ENCODE data around the gene KCNK7. TPM values are rescaled to one million over a fixed set of nuclear protein-coding genes. Genes with fewer than 3 reads are reported as not detected.

The KCNK7 gene
- total and polyA plus RNA-seq, 2 experiments from 2014 or later: not detected

DNA sequence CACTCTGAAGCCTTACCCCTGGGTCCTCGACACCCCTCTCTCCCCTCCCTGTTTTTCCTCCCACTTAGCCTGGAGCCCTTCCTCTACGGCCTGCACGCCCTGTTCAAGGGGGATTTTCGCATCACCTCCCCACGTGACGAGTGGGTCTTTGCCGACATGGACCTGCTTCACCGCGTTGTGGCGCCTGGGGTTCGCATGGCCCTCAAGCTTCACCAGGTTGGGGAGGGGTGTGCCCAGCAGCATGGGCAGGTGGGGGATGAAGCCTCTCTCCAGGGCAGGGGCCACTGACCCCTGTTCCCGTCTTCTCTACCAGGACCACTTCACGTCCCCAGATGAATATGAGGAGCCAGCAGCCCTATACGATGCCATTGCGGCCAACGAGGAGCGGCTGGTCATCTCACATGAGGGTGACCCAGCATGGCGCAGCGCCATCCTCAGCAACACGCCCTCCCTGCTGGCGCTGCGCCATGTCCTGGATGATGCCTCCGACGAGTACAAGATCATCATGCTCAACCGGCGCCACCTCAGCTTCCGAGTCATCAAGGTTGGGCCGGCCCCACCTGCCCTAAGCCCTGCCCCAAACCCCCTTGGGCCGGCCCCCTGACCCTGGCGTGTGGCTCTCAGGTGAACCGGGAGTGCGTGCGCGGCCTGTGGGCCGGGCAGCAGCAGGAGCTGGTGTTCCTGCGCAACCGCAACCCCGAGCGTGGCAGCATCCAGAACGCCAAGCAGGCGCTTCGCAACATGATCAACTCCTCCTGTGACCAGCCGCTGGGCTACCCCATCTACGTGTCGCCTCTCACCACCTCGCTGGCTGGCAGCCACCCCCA is 39.5 kb upstream of the KCNK7 start:
- 93 to 95% methylated on average over 39 to 46 of the region's 46 CpGs for WGBS, 2 experiments (ENCODE audit: low coverage in 1 of 2, low lambda C conversion rate in 2 of 2, missing lambda C conversion rate in 2 of 2)
- H3K36me3 ChIP-seq (ENCODE audit: low read depth): peaks cover 2% of the 10 kb centered on the region; the same call in 1 of the 2 replicates
- no peak for DNase-seq
- no peaks in the 10 kb centered on the region for H3K27me3 ChIP-seq (replicated peaks; ENCODE audit: insufficient read depth)
- no peaks in the 10 kb centered on the region for H3K9me3 ChIP-seq (ENCODE audit: low read depth)
- no peaks in the 10 kb centered on the region for H3K9me2 ChIP-seq (ENCODE audit: insufficient read depth)
- H2AFZ ChIP-seq: no peak overlapping the region
- no peak overlapping the region for H3K9ac ChIP-seq
- no peaks in the 10 kb centered on the region for H4K20me1 ChIP-seq (ENCODE audit: insufficient read depth)
- H3F3A ChIP-seq (ENCODE audit: insufficient read depth): peaks cover 10% of the 10 kb centered on the region
- in situ Hi-C loops (cut with MboI): no loop called here
- no peak overlapping the region for H3K4me3 ChIP-seq
- no peak overlapping the region for H3K4me2 ChIP-seq (ENCODE audit: unreplicated experiment)
- H3K79me2 ChIP-seq (ENCODE audit: insufficient read depth): no peaks in the 10 kb centered on the region
- no peaks in the 10 kb centered on the region for H3K4me1 ChIP-seq (ENCODE audit: insufficient read depth)
- TF ChIP-seq EZH2 (IDR thresholded peaks at IDR 0.05; ENCODE audit: insufficient read depth, poor library complexity, severe bottlenecking) (no peak), EZH2phosphoT487 (IDR thresholded peaks at IDR 0.05; ENCODE audit: insufficient read depth, low read depth) (no peak)
- no peak overlapping the region for H3K27ac ChIP-seq

DNA sequence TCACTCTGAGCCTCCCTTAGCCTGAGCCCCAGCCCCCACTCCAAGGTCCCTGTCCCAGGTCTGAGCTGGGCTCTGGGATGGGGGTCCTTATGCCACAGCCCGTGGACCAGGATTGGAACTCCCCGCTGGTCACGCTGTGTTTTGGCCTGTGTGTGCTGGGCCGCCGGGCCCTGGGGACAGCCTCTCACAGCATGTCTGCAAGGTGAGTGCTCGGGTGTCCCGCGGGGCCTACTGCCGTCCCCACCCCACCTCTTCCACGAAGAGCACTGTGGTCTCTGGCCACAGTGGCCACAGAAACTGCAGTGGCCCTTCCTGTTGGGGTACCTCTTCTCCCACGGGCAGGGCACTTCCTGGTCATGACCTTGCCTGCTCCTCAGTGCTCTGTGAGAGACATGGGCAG is 38.8 kb upstream of the KCNK7 start:
- no peaks in the 10 kb centered on the region for H4K20me1 ChIP-seq (ENCODE audit: insufficient read depth)
- no peak overlapping the region for H3K4me3 ChIP-seq
- H3K36me3 ChIP-seq (ENCODE audit: low read depth): peaks cover 2% of the 10 kb centered on the region; the same call in 1 of the 2 replicates
- H2AFZ ChIP-seq: no peak overlapping the region
- in situ Hi-C loops (cut with MboI): no loop called here
- no peak overlapping the region for H3K9ac ChIP-seq
- no peaks in the 10 kb centered on the region for H3K9me2 ChIP-seq (ENCODE audit: insufficient read depth)
- DNase-seq: no peak
- no peaks in the 10 kb centered on the region for H3K4me1 ChIP-seq (ENCODE audit: insufficient read depth)
- H3K9me3 ChIP-seq (ENCODE audit: low read depth): no peaks in the 10 kb centered on the region
- H3K79me2 ChIP-seq (ENCODE audit: insufficient read depth): no peaks in the 10 kb centered on the region
- no peak overlapping the region for H3K27ac ChIP-seq
- 89 to 90% methylated on average over 11 of the region's 11 CpGs for WGBS, 2 experiments (ENCODE audit: low coverage in 1 of 2, low lambda C conversion rate in 2 of 2, missing lambda C conversion rate in 2 of 2)
- peaks cover 10% of the 10 kb centered on the region for H3F3A ChIP-seq (ENCODE audit: insufficient read depth)
- TF ChIP-seq EZH2phosphoT487 (IDR thresholded peaks at IDR 0.05; ENCODE audit: insufficient read depth, low read depth): no peak
- no peak for TF ChIP-seq EZH2 (IDR thresholded peaks at IDR 0.05; ENCODE audit: insufficient read depth, poor library complexity, severe bottlenecking)
- H3K4me2 ChIP-seq (ENCODE audit: unreplicated experiment): no peak overlapping the region
- no peaks in the 10 kb centered on the region for H3K27me3 ChIP-seq (replicated peaks; ENCODE audit: insufficient read depth)

DNA sequence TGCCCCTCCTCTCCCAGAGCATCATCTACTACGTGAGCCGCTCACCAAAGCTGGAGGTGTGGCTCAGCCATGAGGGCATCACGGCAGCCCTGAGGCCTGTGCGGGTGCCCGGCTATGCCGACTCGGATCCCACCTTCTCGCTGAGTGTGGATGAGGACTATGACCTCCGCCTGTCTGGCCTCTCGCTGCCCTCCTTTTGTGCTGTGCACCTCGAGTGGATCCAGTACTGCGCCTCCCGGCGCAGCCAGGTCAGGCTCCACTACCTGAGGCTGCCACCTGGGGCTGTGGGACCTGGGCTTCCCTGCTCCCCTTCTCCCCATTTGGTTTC is 38.5 kb upstream of the KCNK7 start:
- no peak for DNase-seq
- Histone ChIP-seq H3K9me2 (ENCODE audit: insufficient read depth) (no peaks in the 10 kb centered on the region), H2AFZ (no peak overlapping the region), H3K36me3 (ENCODE audit: low read depth) (peaks cover 2% of the 10 kb centered on the region; the same call in 1 of the 2 replicates), H3K9ac (no peak overlapping the region), H3K79me2 (ENCODE audit: insufficient read depth) (no peaks in the 10 kb centered on the region), H3K27ac (no peak overlapping the region), H3K4me1 (ENCODE audit: insufficient read depth) (no peaks in the 10 kb centered on the region), H3F3A (ENCODE audit: insufficient read depth) (peaks cover 10% of the 10 kb centered on the region), H3K9me3 (ENCODE audit: low read depth) (no peaks in the 10 kb centered on the region), H4K20me1 (ENCODE audit: insufficient read depth) (no peaks in the 10 kb centered on the region), H3K4me2 (ENCODE audit: unreplicated experiment) (no peak overlapping the region), H3K4me3 (no peak overlapping the region), H3K27me3 (replicated peaks; ENCODE audit: insufficient read depth) (no peaks in the 10 kb centered on the region)
- 87 to 89% methylated on average over 14 of the region's 14 CpGs for WGBS, 2 experiments (ENCODE audit: low coverage in 1 of 2, low lambda C conversion rate in 2 of 2, missing lambda C conversion rate in 2 of 2)
- TF ChIP-seq EZH2 (IDR thresholded peaks at IDR 0.05; ENCODE audit: insufficient read depth, poor library complexity, severe bottlenecking): no peak
- TF ChIP-seq EZH2phosphoT487 (IDR thresholded peaks at IDR 0.05; ENCODE audit: insufficient read depth, low read depth): no peak
- in situ Hi-C loops (cut with MboI): no loop called here

DNA sequence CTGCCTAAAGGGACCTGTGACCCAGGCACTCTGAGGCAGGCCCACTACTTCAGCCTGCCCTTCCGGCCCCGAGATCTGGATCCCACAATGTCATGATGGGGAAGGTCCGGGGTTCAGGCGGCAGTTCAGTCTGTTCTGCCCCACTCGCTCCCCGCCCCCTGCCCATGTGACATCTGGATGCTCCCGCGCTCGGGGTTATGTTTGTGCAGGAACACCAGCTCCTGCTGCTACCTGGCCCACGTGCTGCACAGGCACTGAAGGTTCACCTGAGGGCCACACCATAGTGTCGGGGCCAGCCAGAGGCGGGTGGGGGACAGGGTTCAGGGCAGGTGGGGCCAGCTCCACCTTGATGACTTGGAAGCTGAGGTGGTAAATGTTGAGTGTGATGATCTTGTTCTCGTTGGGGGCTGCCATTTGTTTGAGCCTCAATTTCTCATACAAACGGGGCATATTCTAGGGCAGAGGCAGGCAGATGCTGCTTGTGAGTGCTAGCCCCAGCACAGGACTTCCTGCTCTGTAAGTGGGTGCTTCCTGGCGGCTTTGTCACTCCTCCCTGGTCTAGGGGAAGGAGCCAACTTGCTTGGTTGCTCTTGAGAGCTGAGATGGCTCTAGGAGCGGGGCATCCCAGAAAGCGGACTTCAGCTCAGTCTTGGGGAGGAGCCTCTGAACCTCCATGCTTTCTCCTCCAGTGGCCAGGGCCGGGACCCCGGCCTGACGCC is 37.9 kb upstream of the KCNK7 start:
- in situ Hi-C loops (cut with MboI): no loop called here

More for the DNA sequence above, 37.9 kb upstream of the KCNK7 start:
- Histone ChIP-seq H3K9ac (no peak overlapping the region), H3K36me3 (ENCODE audit: low read depth) (peaks cover 2% of the 10 kb centered on the region; the same call in 1 of the 2 replicates), H3K4me2 (ENCODE audit: unreplicated experiment) (no peak overlapping the region), H3K9me2 (ENCODE audit: insufficient read depth) (no peaks in the 10 kb centered on the region), H3K27me3 (replicated peaks; ENCODE audit: insufficient read depth) (no peaks in the 10 kb centered on the region), H3K9me3 (ENCODE audit: low read depth) (no peaks in the 10 kb centered on the region), H3K4me1 (ENCODE audit: insufficient read depth) (no peaks in the 10 kb centered on the region), H3K27ac (no peak overlapping the region), H4K20me1 (ENCODE audit: insufficient read depth) (no peaks in the 10 kb centered on the region), H3K4me3 (no peak overlapping the region), H3F3A (ENCODE audit: insufficient read depth) (peaks cover 10% of the 10 kb centered on the region), H3K79me2 (ENCODE audit: insufficient read depth) (no peaks in the 10 kb centered on the region), H2AFZ (no peak overlapping the region)
- TF ChIP-seq EZH2phosphoT487 (IDR thresholded peaks at IDR 0.05; ENCODE audit: insufficient read depth, low read depth) (no peak), EZH2 (IDR thresholded peaks at IDR 0.05; ENCODE audit: insufficient read depth, poor library complexity, severe bottlenecking) (no peak)
- 82% methylated on average over 20 of the region's 20 CpGs for WGBS, 2 experiments (ENCODE audit: low coverage in 1 of 2, low lambda C conversion rate in 2 of 2, missing lambda C conversion rate in 2 of 2)
- no peak for DNase-seq

Data from GM23248 (cell line).